ENCODE measurements around the gene CPZ. TPM values are rescaled to one million over a fixed set of nuclear protein-coding genes. Genes with fewer than 3 reads are reported as not detected.

CPZ gene
- total RNA-seq, 1 experiment from 2014 or later: 37.3 TPM

DNA sequence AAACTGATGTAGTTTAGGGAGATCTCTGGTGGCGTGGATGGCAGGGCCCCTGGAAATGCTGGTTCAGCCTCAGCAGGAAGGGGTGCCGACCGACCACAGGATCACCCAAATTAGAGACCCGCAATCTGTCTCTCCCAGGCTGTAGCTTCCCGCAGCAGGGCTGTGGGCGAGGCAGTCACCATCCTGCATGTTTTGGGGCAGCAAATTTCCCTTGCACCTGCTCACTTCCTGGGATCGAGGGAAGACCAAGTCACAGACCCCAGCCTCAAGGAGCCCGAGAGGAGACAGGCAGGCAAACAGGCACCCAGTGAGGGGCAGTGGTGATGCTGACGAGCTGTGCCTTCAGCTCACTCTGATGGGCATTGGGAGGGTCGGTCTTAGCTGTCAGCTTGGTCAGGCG is 33.6 kb upstream of the CPZ start:
- H2AFZ ChIP-seq (ENCODE audit: low read length): no peak overlapping the region

More for the DNA sequence above, 33.6 kb upstream of the CPZ start:
- no peaks in the 10 kb centered on the region for H3K79me2 ChIP-seq (ENCODE audit: insufficient read depth, low read length)
- no peak overlapping the region for H3K23ac ChIP-seq (ENCODE audit: insufficient read length, low read depth, low read length)
- H3T11ph ChIP-seq (ENCODE audit: low read length): no peak overlapping the region
- peaks cover 40 to 52% of the 10 kb centered on the region in 2 experiments for H3K4me1 Mint-ChIP-seq
- H2BK12ac ChIP-seq (ENCODE audit: insufficient read length, low read depth, low read length): no peak overlapping the region
- H3K4ac ChIP-seq (ENCODE audit: low read depth, low read length): no peak overlapping the region
- no peak overlapping the region for H3K9ac ChIP-seq (ENCODE audit: extremely low read depth, insufficient read length, low read length)
- H3K27me3 Mint-ChIP-seq (ENCODE audit: low read depth): no peaks in the 10 kb centered on the region
- H3K27ac Mint-ChIP-seq: peak overlapping the region in 2 of 3 experiments; percentile 17 to 68; a peak in 2 of 7 replicates
- TF ChIP-seq, protein P1, sequence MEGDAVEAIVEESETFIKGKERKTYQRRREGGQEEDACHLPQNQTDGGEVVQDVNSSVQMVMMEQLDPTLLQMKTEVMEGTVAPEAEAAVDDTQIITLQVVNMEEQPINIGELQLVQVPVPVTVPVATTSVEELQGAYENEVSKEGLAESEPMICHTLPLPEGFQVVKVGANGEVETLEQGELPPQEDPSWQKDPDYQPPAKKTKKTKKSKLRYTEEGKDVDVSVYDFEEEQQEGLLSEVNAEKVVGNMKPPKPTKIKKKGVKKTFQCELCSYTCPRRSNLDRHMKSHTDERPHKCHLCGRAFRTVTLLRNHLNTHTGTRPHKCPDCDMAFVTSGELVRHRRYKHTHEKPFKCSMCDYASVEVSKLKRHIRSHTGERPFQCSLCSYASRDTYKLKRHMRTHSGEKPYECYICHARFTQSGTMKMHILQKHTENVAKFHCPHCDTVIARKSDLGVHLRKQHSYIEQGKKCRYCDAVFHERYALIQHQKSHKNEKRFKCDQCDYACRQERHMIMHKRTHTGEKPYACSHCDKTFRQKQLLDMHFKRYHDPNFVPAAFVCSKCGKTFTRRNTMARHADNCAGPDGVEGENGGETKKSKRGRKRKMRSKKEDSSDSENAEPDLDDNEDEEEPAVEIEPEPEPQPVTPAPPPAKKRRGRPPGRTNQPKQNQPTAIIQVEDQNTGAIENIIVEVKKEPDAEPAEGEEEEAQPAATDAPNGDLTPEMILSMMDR (conservative IDR thresholded peaks at IDR 0.05): no peak
- no peaks in the 10 kb centered on the region for H3K23me2 ChIP-seq (ENCODE audit: insufficient read length, low read depth, low read length, poor library complexity, severe bottlenecking)
- H3K27ac ChIP-seq (ENCODE audit: insufficient read length, low read depth, low read length): no peak overlapping the region
- no peak overlapping the region for H3K14ac ChIP-seq (ENCODE audit: insufficient read depth, low read length)
- H4K91ac ChIP-seq (ENCODE audit: insufficient read length, low read depth, low read length): no peak overlapping the region
- no peak overlapping the region for H2BK20ac ChIP-seq (ENCODE audit: low read depth, low read length, poor library complexity, severe bottlenecking)
- no peaks in the 10 kb centered on the region for H3K4me1 ChIP-seq (ENCODE audit: insufficient read depth, low read length)
- no peaks in the 10 kb centered on the region for H4K20me1 ChIP-seq (ENCODE audit: control insufficient read depth, insufficient read depth, insufficient read length)
- H3K18ac ChIP-seq (ENCODE audit: insufficient read length, low read depth, low read length): no peak overlapping the region
- H3K27me3 ChIP-seq (ENCODE audit: insufficient read depth, low read length): no peaks in the 10 kb centered on the region
- H3K9me3 Mint-ChIP-seq: no peaks in the 10 kb centered on the region; a peak in 1 of 5 replicates
- H3K36me3 Mint-ChIP-seq (ENCODE audit: insufficient read depth in 1 of 3, low read depth in 3 of 3): no peaks in the 10 kb centered on the region
- H3K79me1 ChIP-seq (ENCODE audit: insufficient read depth, low read depth, low read length, poor library complexity, severe bottlenecking): no peaks in the 10 kb centered on the region
- no peak overlapping the region for H3K56ac ChIP-seq (ENCODE audit: insufficient read length, low read depth, low read length)
- H3K9me3 ChIP-seq (ENCODE audit: control insufficient read depth, low read depth, low read length): no peaks in the 10 kb centered on the region
- no peak overlapping the region for H2BK5ac ChIP-seq (ENCODE audit: insufficient read length, low read length)
- no peak overlapping the region for H4K8ac ChIP-seq (replicated peaks; ENCODE audit: insufficient read length, low read depth, low read length)
- no peak overlapping the region for H2BK120ac ChIP-seq (ENCODE audit: low read depth, low read length, poor library complexity, severe bottlenecking)
- no peak overlapping the region for H3K4me2 ChIP-seq (ENCODE audit: insufficient read depth, insufficient read length, low read length)
- no CpG with 5 or more reads among the region's 11 CpGs for WGBS (ENCODE audit: extremely low coverage, insufficient read length, low lambda C conversion rate)
- no peak overlapping the region for H2BK15ac ChIP-seq (ENCODE audit: low read depth, low read length)
- H3K4me3 Mint-ChIP-seq: no peak overlapping the region
- DNase-seq: no peak
- H4K5ac ChIP-seq (ENCODE audit: insufficient read length, low read depth, low read length): no peak overlapping the region
- H2AK5ac ChIP-seq (ENCODE audit: insufficient read length, low read length): no peak overlapping the region
